GM21786 (cell line): ENCODE data around the gene CCDC197.

Experiments
- ATAC-seq: cut with Tn5 transposase; IDR thresholded peaks from one replicate; pipeline ENCODE4 v1.9.1; 2021; ENCODE audit not compliant: unreplicated experiment

The CCDC197 gene

GRCh38 chr14:93977171-93977570, 19.9 kb upstream of the CCDC197 start:
- ATAC-seq = no peak

DNA sequence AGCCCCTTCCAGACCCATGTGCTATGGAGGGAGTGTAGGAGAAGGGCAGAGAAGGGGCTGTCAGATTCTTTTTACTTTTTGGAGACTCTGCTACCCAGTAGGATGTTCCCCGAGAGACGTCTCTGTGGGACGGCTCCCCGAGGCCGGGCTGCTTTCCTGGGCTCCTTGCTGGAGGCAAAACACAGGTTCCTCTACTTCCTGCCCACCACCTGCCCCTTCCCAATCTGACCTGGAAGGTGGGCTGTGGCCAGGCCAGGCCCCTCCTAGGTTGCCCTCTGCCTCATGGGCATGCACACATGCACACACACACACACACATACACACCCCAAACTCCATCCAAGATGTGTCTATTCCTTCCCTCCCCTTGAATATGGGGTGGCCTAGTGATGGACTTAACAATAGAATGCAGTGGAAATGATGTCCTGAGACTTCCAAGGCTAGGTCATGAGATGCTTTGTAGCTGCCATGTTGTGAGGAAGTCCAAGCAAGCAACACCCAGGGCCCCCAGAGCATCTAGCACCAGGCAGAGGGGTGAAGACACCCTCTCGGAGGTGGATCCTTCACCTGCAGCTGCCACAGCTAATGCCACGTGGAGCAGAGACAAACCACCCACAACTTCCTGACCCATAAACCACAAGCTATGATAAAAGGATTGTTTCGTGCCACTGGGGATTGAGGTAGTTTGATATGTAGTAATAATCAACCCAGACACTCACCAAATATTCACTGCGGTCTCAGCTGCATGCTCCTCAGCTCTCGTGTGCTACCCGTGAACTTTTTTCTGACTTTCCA, 19.1 kb upstream of the CCDC197 start:
- ATAC-seq = peak; percentile 51

DNA sequence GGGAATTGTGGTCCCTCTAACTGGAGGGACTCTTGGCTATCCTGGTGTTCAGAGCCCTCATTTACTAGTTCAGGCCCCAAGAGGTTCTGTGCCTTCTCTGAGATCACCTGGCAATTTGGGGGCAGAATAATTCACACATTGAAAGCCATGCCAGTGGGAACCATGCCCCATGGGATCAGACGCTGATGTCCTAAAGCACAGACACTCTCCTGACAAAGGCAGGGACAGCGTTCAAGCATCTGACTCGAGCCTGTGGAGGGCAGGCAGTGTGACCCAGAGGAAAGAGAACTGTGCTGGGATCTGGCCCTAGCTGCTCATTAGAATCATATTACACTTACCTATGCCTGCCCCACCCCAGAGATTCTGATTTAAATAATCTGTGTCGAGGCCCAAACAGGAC, 18.4 kb upstream of the CCDC197 start:
- ATAC-seq = no peak

DNA sequence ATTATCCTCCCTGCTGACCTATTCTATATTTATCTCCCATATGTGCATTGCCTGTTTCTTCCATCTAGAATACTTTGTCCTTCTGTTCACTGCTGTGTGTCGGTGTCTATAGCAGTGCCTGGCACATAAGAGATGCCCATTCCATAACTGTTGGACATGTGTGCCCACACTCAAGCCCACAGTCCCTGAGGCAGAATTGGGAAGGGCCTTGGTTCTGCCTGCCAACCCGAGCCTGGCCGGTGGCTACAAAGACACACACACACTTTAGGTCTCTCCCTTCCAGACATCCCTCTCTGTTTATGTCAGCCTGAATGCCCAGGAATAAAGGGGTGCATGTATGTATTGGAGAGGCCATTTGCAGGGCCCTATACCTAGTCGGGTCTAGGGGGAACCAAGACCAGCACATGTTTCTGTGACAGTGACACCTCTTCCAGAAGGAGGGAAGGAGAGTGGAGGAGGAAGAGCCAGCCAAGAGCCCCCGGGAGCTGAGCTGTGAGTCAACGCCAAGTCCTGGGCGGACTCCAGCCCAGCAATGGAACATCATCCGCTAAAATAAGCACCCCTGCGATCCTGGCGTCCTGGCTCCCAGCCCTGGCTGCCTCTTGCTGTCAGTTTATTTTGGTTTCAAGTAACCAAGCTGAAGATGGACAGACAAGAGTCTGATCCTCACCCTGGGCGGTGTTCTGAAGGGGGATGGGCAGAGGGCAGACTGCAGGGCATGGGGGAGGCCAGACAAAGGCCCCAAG, 16.5 kb upstream of the CCDC197 start:
- ATAC-seq = no peak

- ATAC-seq = no peak
These were observed 15.5 kb upstream of the CCDC197 start for GRCh38 chr14:93981316-93982229.

GRCh38 chr14:93982230-93983007, 14.7 kb upstream of the CCDC197 start:
- ATAC-seq = no peak

DNA sequence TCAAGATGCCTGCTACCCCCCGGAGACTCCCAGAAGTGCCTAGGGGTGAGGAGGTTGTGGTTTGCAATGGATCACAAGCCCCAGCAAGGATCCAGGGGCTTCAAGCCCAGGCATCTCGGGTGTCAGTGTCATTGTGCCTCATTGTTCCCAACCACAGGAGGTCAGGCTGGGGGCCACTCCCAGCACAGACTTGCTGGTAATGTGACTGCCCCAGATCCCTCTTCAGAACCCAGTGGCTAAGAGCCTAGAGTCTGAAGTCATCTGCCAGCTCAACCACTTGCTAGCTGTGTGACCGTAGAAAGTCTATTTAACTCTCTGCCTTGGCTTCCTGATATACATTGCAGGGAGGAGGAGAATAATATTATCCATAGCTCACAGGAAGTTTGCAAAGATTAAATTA, 13.0 kb upstream of the CCDC197 start:
- ATAC-seq = no peak

- no peak for ATAC-seq
These were observed 12.1 kb upstream of the CCDC197 start for GRCh38 chr14:93984987-93985410.

- ATAC-seq = no peak
These were observed 10.1 kb upstream of the CCDC197 start for GRCh38 chr14:93986955-93987354.

GRCh38 chr14:93987376-93987775, 9.7 kb upstream of the CCDC197 start:
- ATAC-seq = no peak

- ATAC-seq = no peak
These were observed 9.2 kb upstream of the CCDC197 start for GRCh38 chr14:93987815-93988476.

DNA sequence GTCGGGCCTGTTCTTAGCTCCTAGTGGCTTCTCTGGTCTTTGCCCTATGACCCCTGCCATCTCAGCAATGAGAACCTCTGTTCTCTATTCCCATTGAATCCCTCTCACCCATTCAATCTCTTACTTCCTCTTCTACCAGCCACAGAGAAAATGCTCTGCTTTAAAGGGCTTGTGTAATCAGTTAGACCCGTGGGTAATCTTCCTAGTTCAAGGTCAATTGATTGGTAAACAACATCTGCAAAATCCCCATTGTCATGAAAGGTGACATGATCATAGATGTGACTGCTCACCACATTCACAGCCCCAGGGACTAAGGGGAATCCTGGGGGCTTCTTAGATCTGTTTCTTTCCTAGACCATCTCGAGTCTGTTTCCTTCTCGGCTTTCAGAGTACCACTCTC, 7.2 kb upstream of the CCDC197 start:
- ATAC-seq = peak; percentile 76

GRCh38 chr14:93991212-93991611, 5.9 kb upstream of the CCDC197 start:
- no peak for ATAC-seq

DNA sequence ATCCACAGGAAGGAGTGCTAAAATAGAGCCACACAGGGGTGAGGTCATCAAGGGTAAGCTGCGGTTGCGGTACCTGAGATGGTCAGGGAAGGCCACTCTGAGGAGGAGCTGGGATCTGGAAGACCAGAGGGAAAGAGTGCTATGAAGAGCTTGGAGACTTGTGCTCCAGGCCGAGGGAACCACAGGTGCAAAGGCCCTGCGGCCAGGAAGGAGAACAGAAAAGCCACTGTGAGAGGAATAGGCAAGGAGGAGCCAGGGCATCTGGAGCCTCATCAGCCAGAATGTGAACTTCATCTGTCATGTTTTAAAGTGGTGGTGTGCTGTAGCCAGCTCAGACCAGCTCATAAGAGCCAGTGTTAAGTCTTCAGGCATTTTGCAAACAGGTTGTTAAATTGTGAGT, 5.5 kb upstream of the CCDC197 start:
- no peak for ATAC-seq

GRCh38 chr14:93993382-93993781, 3.7 kb upstream of the CCDC197 start:
- ATAC-seq = no peak

- ATAC-seq = no peak
These were observed 2.0 kb upstream of the CCDC197 start for GRCh38 chr14:93994919-93995682.

DNA sequence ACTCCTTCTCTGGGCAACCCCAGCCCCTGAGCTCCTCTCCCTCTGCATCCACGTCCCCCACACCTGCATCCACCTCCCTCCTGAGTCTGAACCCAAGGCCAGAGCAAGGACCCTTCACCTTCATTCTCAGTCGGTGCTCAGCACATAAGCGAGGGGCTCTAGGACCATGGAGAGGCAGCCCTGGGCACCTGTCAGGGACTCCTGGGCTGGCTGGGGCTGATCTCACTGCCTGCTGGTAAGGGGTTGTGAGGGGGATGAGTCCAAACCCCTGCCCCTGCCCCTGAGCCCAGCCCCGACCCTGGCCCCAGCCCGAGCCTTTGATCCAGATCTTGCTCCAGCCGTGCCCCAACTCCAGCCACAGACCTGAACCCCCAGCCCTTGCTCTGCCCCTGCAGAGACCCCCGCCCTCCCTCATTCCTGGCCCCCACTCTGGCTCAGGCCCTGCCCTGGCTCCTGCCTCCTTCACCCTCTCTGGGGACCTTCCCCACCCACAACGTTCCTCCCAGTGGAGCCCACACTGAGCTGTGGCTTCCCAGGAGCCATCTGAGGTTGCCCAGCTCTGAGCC, 888 bp upstream of the CCDC197 start:
- ATAC-seq = no peak

DNA sequence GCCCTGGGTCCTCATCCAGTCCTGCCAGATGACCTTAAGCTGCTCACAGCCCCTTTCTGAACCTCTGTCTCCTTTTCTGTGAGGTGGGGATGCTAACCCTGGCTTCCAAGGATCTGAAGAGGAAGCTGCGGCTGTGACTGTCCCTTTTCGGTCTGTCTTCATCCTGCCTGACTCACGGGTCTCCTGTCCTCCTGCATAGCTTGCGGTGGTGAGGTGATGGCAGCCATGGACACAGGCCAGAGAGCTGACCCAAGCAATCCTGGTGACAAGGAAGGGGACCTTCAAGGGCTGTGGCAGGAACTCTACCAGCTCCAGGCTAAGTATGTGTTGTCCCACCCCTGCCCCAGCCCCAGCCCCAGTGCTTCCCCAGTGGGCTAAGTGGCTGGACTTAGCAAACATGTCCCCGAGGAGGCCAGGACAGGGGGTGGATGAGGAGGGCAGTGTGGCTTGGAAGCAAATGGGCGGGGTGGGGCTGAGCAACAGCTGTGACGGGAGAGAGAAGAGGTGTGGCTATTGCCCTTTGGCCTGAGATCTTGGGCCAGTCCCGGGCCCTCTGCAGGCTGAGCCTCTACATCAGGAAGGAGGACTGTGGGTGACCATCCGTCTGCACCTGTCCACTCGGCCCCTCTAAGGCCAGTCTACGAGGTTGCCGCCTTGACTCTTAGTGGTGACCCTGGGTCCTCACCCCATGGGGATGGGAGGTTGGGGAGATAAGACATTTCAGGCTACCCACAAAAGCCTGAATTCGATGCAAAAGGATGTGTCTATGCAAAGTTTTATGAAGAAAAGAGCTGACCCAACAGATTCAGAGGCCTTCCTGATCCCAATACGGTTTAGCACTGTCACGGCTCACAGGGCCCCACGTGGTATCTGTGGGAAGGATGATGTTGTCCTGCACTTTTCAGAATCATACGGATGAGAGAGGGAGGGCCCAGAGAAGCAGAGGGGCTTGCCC, 1.1 kb downstream of the CCDC197 start:
- ATAC-seq = no peak
